NB4 (cell line): ENCODE data around the gene GRK6.

Experiments
- DNase-seq: peaks from one replicate; pipeline ENCODE4 v3.0.0; 2010; ENCODE audit warnings: low read depth
- H3K4me3 ChIP-seq: one replicate; pipeline ENCODE4 v1.5.1; 2011; ENCODE audit warnings: mild to moderate bottlenecking, low read depth, low read length, moderate library complexity
- MAX ChIP-seq: IDR thresholded peaks from 2 replicates; pipeline ENCODE4 v1.6.1; 2011; ENCODE audit warnings: low read depth, low read length
- MYC ChIP-seq: IDR thresholded peaks from 2 replicates; pipeline ENCODE4 v1.6.1; 2011; ENCODE audit warnings: low read depth, low read length
- POLR2A ChIP-seq: IDR thresholded peaks from 2 replicates; pipeline ENCODE4 v1.6.1; 2011; ENCODE audit warnings: mild to moderate bottlenecking; ENCODE audit not compliant: insufficient read length; ENCODE audit errors: extremely low read depth
- TF ChIP-seq, protein P1 (sequence below): IDR thresholded peaks from one replicate; pipeline ENCODE4 v1.5.1; 2012; ENCODE audit warnings: low read depth, low read length

The GRK6 gene

GRCh38 chr5:177462021-177462670 lies 35.7 kb downstream of the GRK6 start:
- peak overlapping the region; percentile 48 for H3K4me3 ChIP-seq
- peak; percentile 41 for TF ChIP-seq MYC
- TF ChIP-seq, protein P1, sequence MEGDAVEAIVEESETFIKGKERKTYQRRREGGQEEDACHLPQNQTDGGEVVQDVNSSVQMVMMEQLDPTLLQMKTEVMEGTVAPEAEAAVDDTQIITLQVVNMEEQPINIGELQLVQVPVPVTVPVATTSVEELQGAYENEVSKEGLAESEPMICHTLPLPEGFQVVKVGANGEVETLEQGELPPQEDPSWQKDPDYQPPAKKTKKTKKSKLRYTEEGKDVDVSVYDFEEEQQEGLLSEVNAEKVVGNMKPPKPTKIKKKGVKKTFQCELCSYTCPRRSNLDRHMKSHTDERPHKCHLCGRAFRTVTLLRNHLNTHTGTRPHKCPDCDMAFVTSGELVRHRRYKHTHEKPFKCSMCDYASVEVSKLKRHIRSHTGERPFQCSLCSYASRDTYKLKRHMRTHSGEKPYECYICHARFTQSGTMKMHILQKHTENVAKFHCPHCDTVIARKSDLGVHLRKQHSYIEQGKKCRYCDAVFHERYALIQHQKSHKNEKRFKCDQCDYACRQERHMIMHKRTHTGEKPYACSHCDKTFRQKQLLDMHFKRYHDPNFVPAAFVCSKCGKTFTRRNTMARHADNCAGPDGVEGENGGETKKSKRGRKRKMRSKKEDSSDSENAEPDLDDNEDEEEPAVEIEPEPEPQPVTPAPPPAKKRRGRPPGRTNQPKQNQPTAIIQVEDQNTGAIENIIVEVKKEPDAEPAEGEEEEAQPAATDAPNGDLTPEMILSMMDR, result no peak
- peak; percentile 88 for DNase-seq

GRCh38 chr5:177465044-177465443 lies 38.6 kb downstream of the GRK6 start:
- no peak for DNase-seq
- no peak for TF ChIP-seq POLR2A
- TF ChIP-seq, protein P1, result no peak
- no peak for TF ChIP-seq MAX
- no peak for TF ChIP-seq MYC
- no peak overlapping the region for H3K4me3 ChIP-seq

GRCh38 chr5:177466861-177467260 lies 40.4 kb downstream of the GRK6 start:
- TF ChIP-seq MAX, result no peak
- no peak for TF ChIP-seq MYC
- TF ChIP-seq, protein P1, result no peak
- no peak for TF ChIP-seq POLR2A

GRCh38 chr5:177467436-177467835 lies 41.0 kb downstream of the GRK6 start:
- TF ChIP-seq MYC (no peak), POLR2A (no peak), MAX (no peak)
- TF ChIP-seq, protein P1, result no peak
- H3K4me3 ChIP-seq, result no peak overlapping the region
- DNase-seq, result no peak

More at GRCh38 chr5:177466861-177467260, 40.4 kb downstream of the GRK6 start:
- no peak overlapping the region for H3K4me3 ChIP-seq
- no peak for DNase-seq

DNA sequence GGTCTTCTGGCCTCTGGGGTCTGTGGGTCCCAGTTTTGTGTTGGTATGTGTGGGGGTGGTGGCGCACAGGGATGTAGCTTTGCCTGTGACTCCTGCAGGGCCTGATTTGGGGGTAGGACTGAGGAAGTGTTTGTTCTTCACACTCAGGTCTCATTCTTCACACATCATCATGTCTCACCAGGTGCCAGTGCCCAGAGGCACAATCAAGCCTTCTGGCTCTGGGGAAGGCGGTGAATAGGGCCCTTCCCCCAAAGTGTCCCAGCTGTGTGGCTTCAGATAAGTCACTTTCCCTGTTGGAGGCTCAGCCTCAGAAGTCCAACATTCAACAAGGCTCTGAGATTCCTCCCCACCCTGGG lies 41.8 kb downstream of the GRK6 start:
- DNase-seq, result no peak
- TF ChIP-seq MYC, result no peak
- TF ChIP-seq MAX, result no peak
- TF ChIP-seq, protein P1, result no peak
- TF ChIP-seq POLR2A, result no peak
- no peak overlapping the region for H3K4me3 ChIP-seq
